AG04449 (cell line): Measurements from ENCODE around the gene DKC1.

ENCODE experiments used
- CTCF ChIA-PET: fragments of 350-600 bp; formaldehyde crosslinking; extraction: SDS; loops from one replicate; lab custom pipeline; 2021; ENCODE audit warnings: antibody characterized with exemption; lab: Yijun Ruan, JAX
- POLR2A ChIA-PET: fragments of 400-600, 350-600 bp; formaldehyde crosslinking; extraction: SDS; loops from one replicate; lab custom pipeline; 2020; ENCODE audit warnings: antibody characterized with exemption, inconsistent platforms; lab: Yijun Ruan, JAX
- DNase-seq: peaks from one replicate; pipeline ENCODE4 v3.0.0-alpha.2; 2010; ENCODE audit warnings: low read depth, low spot score
- H3K4me3 ChIP-seq: 2 replicates; pipeline ENCODE4 v1.5.1; 2011; ENCODE audit warnings: low read depth, mild to moderate bottlenecking, control low read depth, low read length
- TF ChIP-seq, protein P1 (sequence below): IDR thresholded peaks from one replicate; pipeline ENCODE4 v1.5.1; 2011; ENCODE audit warnings: mild to moderate bottlenecking, moderate library complexity, low read length, control low read depth, inconsistent platforms; ENCODE audit not compliant: insufficient read depth; ENCODE audit errors: missing control alignments

Gene DKC1

DNA sequence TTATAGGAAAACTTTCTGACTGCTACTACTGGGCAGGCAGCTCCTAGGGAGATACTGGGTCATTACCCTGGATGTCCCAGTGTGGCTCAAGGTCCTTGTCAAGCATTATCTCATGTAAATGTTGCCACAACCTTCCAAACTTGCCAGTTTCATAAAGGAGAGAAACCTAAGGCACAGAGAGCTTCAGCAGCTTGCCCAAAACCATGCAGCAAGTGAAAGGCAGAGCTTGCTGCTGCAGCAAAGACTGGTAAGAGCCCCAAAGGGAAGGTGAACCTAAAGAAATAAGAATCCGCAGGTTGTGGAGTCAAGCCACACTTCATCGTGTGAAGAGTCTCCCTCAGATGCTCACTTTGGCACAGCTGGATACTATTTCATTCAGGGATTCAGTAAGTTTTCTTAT lies 40.3 kb downstream of the DKC1 start:
- TF ChIP-seq, protein P1, sequence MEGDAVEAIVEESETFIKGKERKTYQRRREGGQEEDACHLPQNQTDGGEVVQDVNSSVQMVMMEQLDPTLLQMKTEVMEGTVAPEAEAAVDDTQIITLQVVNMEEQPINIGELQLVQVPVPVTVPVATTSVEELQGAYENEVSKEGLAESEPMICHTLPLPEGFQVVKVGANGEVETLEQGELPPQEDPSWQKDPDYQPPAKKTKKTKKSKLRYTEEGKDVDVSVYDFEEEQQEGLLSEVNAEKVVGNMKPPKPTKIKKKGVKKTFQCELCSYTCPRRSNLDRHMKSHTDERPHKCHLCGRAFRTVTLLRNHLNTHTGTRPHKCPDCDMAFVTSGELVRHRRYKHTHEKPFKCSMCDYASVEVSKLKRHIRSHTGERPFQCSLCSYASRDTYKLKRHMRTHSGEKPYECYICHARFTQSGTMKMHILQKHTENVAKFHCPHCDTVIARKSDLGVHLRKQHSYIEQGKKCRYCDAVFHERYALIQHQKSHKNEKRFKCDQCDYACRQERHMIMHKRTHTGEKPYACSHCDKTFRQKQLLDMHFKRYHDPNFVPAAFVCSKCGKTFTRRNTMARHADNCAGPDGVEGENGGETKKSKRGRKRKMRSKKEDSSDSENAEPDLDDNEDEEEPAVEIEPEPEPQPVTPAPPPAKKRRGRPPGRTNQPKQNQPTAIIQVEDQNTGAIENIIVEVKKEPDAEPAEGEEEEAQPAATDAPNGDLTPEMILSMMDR, result no peak
- POLR2A ChIA-PET, result no interaction called here
- H3K4me3 ChIP-seq, result no peak overlapping the region
- CTCF ChIA-PET, result no interaction called here
- no peak for DNase-seq

DNA sequence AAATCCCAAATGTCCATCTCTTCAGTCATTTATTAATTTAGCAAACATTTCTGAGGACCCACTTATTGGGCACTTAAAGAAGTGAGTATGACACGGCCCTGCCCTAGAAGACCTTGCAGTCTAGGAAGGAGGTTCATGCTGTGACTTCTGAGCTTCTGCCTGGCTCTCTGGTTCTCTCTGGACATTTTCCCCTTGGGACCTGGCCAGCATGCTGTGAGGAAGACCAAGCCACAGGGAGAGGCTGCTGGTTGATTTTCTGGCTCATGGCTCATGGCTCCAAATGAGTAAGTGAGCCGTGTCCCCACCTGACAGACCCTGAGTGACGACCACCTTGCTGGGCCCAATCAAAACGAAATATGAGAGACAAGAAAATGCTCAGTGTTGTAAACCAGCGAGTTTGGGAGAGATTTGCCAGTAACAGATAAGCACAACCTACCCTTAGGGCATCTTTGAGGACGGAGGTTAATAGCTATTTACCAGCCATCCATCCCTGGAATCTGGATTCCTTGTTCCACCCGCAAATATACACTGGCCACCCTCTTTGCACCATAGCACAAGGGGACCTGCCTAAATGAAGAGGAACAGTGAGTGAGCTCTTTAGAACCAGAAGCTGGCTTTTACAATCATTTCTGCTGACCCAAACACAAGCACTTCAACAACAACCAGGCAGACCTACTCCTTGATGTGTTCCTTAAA lies 41.7 kb downstream of the DKC1 start:
- DNase-seq, result no peak

DNA sequence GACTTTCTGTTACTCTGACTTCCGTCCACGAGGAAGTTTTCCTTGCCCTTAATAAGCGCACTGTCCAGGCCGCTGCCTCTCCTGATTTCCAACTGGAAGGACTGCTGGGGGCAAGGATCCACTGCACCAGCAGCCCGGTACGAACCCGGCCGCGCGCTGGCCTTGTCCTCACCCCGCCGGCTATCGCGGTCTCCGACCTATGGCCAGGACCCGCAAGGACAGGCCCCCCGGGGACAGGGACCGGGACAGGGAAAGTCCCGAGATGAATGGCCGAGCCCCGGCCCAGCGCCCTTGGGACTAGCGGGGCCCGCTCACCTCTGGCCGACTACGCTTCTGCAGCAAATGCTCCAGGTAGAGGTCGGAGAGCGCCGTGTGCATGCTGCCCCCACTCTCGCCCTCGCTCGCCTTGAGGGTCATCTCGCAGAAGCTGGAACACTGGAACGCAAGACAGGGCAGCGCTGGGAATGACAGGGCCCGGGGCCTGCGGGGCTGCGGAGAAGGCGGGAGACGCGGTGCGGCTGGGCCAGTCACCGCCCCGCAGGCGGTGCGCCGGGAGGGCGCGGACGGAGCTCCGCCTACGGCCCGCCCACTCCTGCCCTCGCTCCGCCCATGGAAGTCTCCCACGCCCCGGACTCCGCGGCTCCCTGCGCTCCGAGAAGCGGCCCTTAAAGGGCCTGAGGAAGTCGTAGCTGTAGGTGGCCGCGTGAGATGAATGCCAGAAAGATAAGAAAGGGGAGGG lies 42.5 kb downstream of the DKC1 start, which contains the start of gene MPP1:
MPP1 (minus strand) TSS at position 529 of the 739 bp plus-strand sequence; CDS start at position 417, 112 bp downstream.
- TF ChIP-seq, protein P1, result no peak
- CTCF ChIA-PET, result interaction anchor here (1.0 kb wide), 1 partner anchor 57 kb away, joined by 3 read pairs; no protein-coding TSS in a partner anchor
- H3K4me3 ChIP-seq, result peak within 1 kb of the TSS; percentile 69
- DNase-seq, result no peak
- POLR2A ChIA-PET, result interaction anchor here (0.6 to 1.8 kb wide), 2 partner anchors 34 to 42 kb away, joined by 4 to 7 read pairs; no protein-coding TSS in a partner anchor

More for the DNA sequence above, 41.7 kb downstream of the DKC1 start:
- TF ChIP-seq, protein P1, result no peak
- POLR2A ChIA-PET, result interaction anchor here (1.8 kb wide), 1 partner anchor 41 kb away, joined by 7 read pairs; no protein-coding TSS in a partner anchor
- H3K4me3 ChIP-seq, result peak overlapping the region; percentile 69
- CTCF ChIA-PET, result interaction anchor here (1.0 kb wide), 1 partner anchor 56 kb away, joined by 3 read pairs; no protein-coding TSS in a partner anchor

DNA sequence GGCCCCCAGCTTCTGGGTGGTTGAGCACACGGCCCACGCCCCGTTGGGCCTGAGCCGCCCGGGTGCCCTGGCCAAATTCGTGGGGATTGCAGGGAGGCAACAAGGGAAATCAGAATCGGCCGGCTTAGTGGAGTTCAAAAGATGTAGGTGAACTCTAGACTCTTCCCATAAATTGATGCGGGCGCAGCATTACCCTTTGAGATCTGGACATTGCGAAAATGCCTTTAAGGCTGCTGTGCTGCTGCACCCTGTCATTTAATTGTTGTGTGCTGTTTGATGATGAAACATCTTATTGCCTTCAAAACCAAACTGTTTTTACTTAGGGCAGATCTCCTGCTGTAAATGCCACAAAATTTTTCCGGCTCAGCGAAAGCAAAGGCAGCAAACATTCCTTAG lies 43.0 kb downstream of the DKC1 start:
- peak; percentile 3 for DNase-seq
- POLR2A ChIA-PET, result interaction anchor here (0.6 to 1.8 kb wide), 2 partner anchors 35 to 42 kb away, joined by 4 to 7 read pairs; no protein-coding TSS in a partner anchor
- H3K4me3 ChIP-seq, result peak overlapping the region; percentile 69
- CTCF ChIA-PET, result interaction anchor here (1.0 kb wide), 1 partner anchor 57 kb away, joined by 3 read pairs; no protein-coding TSS in a partner anchor
- TF ChIP-seq, protein P1, result no peak

DNA sequence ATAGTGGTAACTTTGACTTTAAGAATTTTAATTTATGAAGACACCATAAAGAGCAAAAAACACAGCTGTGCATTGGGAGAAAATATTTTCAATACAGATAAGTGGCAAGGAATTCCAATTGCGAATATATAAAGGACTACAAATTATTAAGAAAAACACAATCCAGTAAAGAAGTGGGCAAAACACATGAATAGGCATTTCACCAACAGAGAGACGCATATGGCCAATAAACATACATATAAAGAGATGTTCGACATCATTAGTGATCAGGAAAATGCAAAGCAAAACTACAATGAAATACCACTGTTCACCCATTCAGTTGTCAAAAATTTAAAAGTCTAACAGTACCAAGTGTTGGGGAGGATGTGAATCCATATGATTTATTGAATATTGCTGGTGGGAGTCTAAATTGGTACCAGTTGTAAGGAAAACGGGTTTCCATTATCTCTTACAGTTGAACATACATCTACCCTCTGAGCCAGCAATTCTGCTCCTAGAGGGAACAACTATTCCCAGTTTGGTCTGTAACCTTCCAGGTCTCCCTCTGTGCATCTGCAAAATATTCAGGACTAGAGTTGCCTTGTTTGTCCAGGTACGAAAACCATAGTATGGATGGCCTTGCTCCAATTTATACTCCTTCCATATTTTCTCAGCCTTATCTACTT lies 44.3 kb downstream of the DKC1 start:
- DNase-seq, result no peak
- ChIA-PET CTCF (no interaction called here), POLR2A (no interaction called here)
- TF ChIP-seq, protein P1, result no peak
- no peak overlapping the region for H3K4me3 ChIP-seq
